H1 (cell line): ENCODE measurements around the gene MYCBPAP. TPM values are rescaled to one million over a fixed set of nuclear protein-coding genes. Genes with fewer than 3 reads are reported as not detected.

Experiments
- CHD7 ChIP-seq: fragments of 300-600 bp; sonication (generic); IDR thresholded peaks from 2 replicates; pipeline ENCODE4 v1.7.1; 2012; ENCODE audit warnings: low read length, moderate library complexity, mild to moderate bottlenecking, inconsistent platforms; ENCODE audit not compliant: insufficient replicate concordance
- CTCF ChIP-seq, 3 experiments: IDR thresholded peaks; 1 replicate in 2 of 3; 2 replicates in 1 of 3; pipeline versions ENCODE4 v1.5.1 to v1.6.1; 2011; ENCODE audit warnings: low read length in 3 of 3, mild to moderate bottlenecking in 3 of 3, inconsistent platforms in 2 of 3, low read depth in 1 of 3, moderate library complexity in 1 of 3; ENCODE audit not compliant: insufficient read depth in 1 of 3; ENCODE audit errors: control extremely low read depth in 1 of 3
- HDAC6 ChIP-seq: IDR thresholded peaks from one replicate; pipeline ENCODE4 v1.7.1; 2012; ENCODE audit warnings: low read depth, mild to moderate bottlenecking, inconsistent platforms, low read length, moderate library complexity
- JUND ChIP-seq: IDR thresholded peaks from 2 replicates; pipeline ENCODE4 v1.6.1; 2011; ENCODE audit warnings: mild to moderate bottlenecking, improper control_type of control experiment, low read length
- KDM4A ChIP-seq: IDR thresholded peaks from one replicate; pipeline ENCODE4 v1.7.1; 2012; ENCODE audit warnings: low read depth, mild to moderate bottlenecking, moderate library complexity, low read length, inconsistent platforms; ENCODE audit not compliant: severe bottlenecking
- SP2 ChIP-seq: IDR thresholded peaks from 2 replicates; pipeline ENCODE4 v1.6.1; 2012; ENCODE audit warnings: mild to moderate bottlenecking, low read length, inconsistent platforms
- TBP ChIP-seq: IDR thresholded peaks from 2 replicates; pipeline ENCODE4 v1.6.1; 2011; ENCODE audit warnings: low read depth, low read length, improper control_type of control experiment
- polyA plus RNA-seq, 7 experiments: library from polyadenylated mRNA; depleted of rRNA in 3 of 7; stranded (reverse) in 5 of 7; unstranded in 2 of 7; fragments of >200 nt in 5 of 7; fragments of 200-250 nt in 2 of 7; gene quantifications; 1 replicate in 5 of 7; 2 replicates in 1 of 7; 4 replicates in 1 of 7; pipeline versions ENCODE4 v1.2.1 to v1.2.3, GENCODE V29; 2011 to 2013; ENCODE audit warnings: missing spikeins in 2 of 7, mixed read lengths in 2 of 7
- total RNA-seq: library from RNA; stranded (reverse); fragmentation: NEBNext Ultra II Directional; extraction: Animal tissue kit (Norgen Biotek cat#: 25700); gene quantifications from 2 replicates; pipeline ENCODE4 v1.2.1, GENCODE V29; 2021

The MYCBPAP gene
- total and polyA plus RNA-seq, 2 of the 8 experiments (the other 6 are each of a cell fraction or from before 2014, with no cell fraction given) = 0.89 to 3.3 TPM

- TF ChIP-seq CHD7 (no peak), TBP (no peak), HDAC6 (no peak), JUND (no peak), CTCF (IDR thresholded peaks at IDR 0.05; ENCODE audit: control extremely low read depth in 1 of 3, insufficient read depth in 1 of 3, low read depth in 1 of 3, low read length in 3 of 3) (no peak), KDM4A (no peak), SP2 (no peak)
Measured at GRCh38 chr17:50542795-50543774, 34.8 kb downstream of the MYCBPAP start (continued).
